Fibroblast of peridontal ligament (primary cell): Measurements from ENCODE around the gene CIAO2B.

ENCODE experiments used
- DNase-seq: peaks from one replicate; pipeline ENCODE4 v3.0.0-alpha.2; 2010; ENCODE audit errors: extremely low read depth

Gene CIAO2B

DNA sequence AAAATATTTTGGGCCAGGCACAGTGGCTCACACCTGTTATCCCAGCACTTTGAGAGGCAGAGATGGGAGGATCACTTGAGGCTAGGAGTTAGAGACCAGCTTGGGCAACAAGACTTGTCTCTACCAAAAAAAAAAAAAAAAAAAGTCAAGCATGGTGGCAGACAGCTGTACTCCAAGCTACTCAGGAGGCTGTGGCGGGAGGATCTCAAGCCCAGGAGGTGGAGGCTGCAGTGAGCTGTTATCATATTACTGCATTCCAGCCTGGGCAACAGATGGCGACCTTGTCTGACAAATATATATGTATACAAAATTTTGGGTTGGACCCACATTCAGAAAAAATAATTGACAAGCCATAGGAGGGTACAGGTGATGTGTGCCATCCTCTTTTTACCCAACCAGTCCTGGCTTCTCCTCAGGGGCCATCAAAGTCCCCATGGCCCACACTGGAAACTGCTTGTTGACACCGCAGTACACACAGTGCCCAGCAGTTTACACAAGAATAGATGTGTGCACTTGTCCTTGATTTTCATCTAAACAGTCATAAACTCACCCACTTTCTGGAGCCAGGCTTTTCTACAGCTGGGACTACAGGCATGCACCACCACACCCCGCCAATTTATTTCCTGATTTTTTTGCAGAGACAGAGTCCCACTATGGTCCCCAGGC is 2.8 kb upstream of the CIAO2B start:
- DNase-seq = no peak

DNA sequence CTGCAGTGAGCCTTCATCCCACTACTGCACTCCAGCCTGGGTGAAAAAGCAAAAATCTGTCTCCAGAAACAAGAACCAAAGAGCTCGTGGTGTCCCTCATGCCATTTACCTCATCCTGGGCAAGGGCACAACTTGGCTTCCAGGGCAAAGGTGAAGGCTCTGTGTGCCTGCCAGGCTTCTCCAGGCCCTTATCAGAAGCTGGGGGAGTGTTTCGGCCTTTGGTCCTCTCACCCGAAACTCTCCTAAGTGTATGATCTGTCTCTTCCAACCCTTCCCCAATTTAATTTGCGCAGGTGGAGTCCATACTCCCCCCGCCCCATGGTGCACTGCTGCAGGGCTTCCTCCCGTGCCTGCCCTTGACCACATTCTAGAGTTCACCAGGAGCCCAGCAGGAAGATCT is 2.3 kb upstream of the CIAO2B start:
- no peak for DNase-seq

DNA sequence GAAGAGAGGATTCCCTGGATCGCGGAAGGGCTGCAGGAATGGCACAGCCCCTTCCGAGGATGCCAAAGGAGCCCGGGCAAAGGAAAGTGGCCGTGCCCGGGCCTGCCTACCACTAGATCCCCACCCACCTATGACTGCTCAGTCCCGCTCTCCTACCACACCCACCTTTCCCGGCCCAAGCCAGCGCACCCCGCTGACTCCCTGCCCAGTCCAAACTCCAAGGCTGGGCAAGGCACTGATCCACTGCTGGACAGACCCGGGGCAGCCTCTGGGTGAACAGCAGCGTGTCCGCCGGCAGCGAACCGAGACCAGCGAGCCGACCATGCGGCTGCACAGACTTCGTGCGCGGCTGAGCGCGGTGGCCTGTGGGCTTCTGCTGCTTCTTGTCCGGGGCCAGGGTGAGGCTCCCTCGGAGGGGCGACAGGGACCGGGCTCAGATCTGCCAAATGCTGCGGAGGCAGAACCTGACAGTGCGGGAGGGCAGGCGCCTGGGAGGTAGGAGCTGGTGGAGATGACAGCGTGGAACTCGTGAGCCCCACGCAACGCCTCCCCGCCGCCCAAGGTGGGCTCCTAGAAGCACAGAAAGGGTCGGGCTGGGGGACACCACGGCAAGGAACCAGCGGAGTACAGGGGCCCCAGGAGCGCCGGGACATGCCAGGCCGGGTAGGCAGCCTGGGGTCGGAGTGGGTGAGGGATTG is 1.3 kb upstream of the CIAO2B start, which contains the start of gene CES2:
Gene CES2 (plus strand): TSS at position 203 of the 698 bp plus-strand sequence. CDS start 120 bp downstream, at position 323.
- peak; percentile 38 for DNase-seq

DNA sequence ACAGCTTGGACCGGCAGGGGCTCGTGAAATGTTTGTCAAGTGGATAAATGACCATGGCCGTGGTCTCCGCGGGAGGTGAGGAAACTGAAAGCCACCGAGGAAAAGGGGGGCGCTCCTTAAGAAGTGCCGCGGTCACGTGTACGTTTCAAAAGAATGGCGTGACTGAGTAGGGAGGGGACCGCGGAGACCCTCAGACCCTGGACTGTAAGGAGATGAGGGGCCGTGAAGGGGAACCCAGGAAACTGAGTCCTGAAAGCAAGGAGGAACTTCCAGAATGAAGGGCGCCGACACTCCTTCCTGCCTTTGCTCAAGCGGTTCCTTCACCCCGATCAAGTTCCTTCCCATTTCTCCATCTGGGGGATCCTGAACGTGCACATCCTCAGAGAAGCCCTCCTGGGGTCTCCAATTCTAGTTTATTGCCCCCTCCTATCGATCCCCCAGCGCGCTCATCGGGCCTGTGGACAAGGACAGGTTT is 674 bp upstream of the CIAO2B start:
- DNase-seq = peak; percentile 8

DNA sequence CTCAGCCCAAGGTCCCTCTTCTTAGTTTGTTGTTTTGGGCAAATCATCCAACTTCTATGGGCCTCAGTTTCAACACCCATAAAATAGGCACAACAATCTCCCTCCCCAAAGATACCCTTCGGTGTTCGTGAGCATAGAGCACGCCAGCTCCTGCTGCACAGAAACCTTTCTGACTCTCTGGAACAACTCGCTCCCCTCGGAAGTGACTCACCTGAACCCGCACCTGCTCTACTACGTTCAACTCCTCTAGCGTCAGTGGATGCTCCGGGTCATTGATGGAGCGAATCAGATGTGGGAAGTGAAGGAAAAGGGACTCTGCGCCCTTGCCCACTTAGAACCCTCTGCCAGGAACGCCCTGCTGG is 445 bp downstream of the CIAO2B start:
- no peak for DNase-seq

DNA sequence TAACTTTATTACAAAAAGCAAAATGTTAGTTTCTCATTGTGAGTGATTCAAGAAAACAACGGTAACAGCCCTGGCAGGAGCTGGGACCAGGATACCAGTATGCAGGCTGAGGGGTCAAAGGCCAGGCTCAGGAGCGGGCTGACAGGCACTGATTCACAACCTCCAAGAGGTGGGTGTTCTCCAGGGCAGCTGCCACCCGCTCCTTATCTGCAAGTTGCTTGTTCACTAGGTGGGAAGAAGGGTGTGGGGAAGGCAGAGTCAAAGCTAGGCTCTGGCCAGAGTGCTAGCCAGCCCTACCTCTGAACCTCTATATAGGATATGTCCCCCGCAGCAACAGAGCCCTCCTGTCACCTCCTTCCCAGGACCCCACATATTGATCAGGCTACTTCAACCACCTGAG is 2.1 kb downstream of the CIAO2B start:
- no peak for DNase-seq

DNA sequence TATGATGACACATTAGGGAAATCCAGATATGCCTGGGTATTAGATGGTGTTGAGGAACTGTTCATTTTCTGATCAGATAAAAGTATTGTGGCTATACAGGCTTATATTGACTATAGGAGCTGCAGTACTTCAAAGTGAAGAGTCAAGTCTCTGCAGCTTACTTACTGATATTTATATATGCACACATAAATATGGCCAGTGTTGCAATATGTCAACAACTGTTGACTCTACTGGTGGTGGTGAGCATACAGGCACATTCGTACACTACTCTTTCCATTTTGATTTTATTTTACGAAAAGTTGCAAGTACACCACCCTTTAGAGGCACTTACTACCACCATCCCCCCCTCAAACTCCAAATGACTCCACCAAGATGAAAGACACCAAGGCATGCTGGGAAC is 2.5 kb downstream of the CIAO2B start:
- no peak for DNase-seq

DNA sequence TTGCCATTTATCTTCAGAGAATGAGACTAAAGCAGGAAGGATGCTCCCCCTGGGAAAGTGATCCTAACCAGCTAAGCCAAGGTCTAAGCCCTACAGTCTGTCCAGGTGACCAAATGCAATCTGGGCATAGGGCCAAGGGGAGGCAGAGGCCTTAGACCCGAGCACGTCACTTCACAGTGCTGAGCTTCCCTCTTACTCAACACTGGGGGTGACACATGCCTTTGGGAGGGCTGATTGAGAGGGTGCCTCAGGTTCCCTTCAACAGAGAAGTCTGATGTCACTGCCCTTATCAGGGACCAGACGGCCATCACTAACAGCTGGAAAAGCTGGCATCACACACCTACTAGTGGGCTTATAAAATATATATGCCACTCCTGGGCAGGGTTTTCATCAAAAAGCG is 4.0 kb downstream of the CIAO2B start:
- DNase-seq = no peak

DNA sequence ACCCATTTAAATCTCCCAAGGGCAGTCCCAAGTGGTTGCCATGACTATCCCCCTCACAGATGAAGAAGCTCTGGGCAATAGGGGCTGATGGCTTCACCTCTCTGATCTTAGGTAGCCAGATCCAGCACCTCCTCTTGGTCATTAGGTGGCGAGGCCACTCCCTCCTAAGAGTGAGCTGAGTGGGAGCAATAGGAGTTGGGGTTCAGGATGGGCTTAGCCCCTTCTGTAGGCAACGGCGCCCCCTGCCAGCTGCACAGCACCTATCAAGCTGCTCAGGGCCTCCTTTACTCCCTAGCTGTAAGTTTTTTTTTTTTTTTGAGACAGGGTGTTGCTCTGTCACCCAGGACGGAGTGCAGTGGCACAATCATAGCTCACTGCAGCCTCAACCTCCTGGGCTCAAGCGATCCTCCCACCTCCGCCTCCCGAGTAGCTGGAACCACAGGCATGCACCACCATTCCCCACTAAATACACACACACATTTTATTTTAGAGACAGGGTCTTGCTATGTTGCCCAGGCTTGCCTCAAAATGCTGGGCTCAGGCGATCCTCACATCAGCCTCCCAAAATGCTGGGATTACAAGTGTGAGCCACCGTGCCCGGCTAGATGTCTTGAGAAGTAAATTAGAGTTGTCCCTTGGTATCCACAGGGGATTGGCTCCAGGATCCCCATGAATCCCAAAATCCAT is 5.4 kb downstream of the CIAO2B start:
- DNase-seq = peak; percentile 36

DNA sequence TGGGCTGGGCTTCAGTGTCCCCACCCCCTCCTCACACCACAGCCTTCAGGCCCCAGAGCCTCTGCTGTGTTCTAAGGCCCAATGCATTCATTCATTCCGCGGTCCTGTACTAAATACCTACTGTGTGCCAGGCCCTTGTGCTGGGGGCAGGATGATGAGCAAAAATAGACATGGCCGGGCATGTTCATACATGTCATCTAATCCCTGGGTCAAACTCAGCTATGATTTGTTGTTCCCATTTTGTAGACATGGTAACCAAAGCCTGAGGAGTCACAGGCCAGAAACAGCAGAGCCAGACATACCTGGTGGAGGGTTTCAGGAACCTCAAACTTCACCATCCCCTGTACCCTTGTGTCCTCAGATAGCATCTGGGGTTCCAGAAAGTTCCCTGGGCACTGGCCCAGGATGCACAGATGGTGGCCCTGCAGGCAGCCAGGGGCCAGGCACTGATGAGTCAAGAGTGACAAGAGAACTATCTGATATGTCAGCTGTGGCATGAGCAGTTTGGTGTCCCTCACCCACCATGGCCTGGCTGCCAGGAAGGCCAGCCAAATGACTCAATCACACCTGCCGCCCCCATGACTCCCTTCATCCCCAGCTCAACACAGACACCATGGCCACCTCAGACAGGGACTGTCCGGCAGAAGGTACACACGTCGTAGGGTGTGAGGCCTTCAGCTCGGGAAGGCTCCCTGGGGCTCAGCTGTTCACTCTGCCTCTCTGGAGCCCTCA is 6.1 kb downstream of the CIAO2B start:
- DNase-seq = peak; percentile 15

DNA sequence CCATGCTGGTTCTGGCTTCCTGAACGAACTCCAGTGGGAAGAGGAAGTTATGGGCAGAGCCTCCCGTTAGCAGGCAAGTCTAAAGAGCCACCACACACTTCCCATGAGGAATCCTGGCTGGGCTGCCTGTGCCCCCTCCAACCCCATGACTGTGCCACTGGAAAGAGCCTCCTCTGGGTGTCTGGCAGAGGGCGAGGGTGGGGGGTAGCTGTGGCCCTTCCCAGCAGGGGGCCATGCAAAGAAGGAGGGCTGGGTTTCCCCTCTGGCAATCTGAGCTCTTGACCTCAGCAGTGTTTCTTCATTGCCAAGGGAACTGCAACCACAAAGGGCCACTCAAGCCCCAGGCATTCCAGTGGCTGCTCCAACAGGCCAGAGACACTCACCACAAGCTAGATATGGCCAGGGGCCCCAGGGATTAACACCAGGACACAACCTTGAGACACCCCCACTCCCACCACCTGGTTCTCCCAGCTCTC is 7.2 kb downstream of the CIAO2B start:
- DNase-seq = peak; percentile 86

DNA sequence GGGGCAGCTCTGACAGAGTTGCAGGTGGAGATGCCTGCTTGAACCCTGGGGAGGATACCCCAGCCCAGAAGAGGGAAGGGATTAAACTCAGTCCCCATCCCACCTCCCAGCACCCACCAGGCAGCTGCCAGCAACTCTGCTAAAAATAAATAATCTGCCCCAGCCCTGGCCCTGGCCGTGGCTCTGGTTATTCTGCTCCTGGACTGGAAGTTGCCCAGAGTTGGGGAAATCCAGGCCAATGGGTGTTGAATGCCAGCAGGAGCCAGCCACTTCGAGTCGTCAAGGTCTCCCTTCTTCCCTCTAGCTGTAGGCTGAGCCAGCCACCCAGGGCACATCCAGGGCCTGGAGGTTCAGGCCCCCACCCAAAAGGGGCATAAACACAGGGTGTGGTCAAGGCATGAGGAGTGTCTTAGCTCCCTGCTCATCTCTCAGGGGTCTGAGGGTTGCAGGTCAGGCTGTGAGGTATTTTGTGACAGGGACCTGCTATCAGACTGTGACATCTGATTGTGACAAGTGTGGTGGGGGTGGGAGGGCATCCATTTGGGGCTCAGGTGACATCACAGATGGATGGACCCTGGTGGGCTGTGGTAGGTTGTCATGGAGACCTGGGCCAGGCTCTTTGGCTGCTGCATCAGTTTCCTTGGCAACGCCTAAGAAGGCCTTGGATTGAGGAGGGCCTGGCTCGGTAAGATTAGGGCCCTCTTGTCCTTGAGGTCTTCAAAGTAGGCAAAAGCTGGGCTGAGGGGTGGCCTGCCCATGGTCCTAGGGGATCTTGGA is 7.8 kb downstream of the CIAO2B start:
- DNase-seq = peak; percentile 22

DNA sequence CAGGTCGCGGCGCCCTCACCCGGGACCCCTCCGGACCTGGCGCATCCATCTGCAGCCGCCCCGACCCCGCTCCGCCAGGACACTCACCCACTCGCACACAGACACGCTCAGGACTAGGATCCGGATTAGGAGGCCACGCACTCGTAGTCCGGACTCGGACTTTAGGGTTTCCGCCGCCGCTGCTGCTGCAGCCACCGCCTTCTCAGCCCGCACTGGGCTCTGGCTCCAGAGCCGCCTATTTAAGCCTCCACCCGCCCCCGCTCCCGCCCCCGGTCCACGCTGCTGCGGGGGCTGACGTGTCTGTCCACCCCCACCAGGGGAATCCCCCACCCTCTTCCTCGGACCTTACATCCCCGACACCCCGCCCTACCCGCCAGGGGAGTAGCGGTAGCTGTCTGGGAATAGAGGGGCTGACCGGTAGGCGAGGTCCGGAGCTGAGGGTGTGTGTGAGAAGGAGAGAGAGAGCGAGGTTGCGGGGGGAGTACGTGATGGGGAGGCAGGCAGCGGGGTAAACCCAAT is 8.8 kb downstream of the CIAO2B start, which contains the start of gene RRAD:
Gene RRAD (minus strand): TSS at position 214 of the 519 bp plus-strand sequence. CDS start 356 bp downstream, outside the sequence.
- DNase-seq = peak; percentile 46

DNA sequence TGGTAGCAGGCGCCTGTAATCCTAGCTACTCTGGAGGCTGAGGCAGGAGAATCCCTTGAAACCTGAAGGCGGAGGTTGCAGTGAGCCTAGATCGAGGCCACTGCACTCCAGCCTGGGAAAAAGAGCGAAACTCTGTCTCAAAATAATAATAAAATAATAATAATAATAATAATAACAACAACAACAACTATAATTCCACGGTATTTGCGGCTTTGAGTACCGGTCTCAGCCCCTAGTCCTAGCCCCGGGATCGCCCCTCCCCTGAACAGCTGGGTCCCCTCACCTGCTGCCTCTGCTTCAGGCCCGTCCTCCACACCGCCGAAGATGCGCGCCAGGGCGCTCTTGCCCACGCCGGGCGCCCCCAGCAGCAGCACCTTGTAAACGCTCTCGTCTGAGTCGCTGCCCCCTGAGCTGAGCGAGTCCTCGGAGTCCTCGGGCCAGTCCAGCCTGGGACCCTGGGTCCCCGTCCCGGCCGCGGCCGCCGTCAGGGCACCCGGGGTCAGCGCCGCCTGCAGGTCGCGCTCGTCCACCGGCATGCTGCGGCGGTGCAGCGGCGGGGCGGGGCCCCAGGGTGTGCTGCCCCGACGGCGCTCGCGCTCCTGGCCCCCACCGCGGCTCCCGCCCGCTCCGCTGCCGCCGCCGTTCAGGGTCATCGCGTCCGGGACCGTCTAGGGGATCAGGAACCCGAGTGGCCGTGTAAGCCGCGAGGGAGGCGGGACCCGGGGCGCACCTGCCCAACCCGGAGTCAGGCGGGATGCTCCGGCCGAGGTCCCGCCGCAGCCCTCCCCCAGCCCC is 9.5 kb downstream of the CIAO2B start:
- no peak for DNase-seq

DNA sequence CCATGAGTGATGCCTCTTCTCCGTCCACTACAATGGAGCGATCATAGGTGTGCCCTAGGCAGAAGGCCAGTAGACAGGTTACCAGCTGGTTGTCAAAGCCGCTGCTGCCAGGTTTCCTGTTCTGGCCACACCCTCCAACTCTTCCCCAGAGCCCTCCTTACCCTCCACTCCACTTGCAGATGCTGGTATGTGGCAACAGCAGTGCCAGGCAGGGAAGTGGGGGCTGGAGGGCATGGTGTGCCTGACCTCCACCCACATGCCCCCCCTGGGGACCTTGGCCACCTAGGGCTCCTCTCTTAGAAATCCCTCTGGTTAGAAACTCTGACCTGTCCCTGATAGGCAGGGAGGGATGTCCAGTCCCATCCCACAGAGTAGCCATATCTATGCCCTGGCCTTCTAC is 10.3 kb downstream of the CIAO2B start:
- DNase-seq = no peak

DNA sequence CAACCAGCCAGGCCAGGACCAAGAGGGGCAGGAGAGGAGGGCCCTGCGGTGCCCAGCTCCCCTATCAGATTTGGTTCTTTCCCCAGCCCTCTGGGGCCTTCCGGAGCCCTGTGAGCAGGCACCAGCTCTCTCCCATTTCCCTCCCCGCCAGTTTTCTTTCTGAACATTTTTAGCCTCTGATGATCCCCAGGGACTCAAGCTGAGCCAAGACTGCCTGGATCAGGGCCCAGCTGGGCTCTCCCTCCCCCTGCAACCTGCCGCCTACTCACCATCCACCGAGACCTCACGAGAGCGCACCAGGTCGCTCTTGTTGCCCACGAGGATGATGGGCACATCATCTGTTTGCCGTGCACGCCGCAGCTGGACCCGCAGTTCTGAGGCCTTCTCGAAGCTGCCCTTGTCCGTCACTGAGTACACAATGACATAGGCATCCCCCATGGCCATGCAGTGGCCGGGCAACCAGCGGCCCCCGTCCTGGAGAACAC is 10.9 kb downstream of the CIAO2B start:
- peak; percentile 55 for DNase-seq

DNA sequence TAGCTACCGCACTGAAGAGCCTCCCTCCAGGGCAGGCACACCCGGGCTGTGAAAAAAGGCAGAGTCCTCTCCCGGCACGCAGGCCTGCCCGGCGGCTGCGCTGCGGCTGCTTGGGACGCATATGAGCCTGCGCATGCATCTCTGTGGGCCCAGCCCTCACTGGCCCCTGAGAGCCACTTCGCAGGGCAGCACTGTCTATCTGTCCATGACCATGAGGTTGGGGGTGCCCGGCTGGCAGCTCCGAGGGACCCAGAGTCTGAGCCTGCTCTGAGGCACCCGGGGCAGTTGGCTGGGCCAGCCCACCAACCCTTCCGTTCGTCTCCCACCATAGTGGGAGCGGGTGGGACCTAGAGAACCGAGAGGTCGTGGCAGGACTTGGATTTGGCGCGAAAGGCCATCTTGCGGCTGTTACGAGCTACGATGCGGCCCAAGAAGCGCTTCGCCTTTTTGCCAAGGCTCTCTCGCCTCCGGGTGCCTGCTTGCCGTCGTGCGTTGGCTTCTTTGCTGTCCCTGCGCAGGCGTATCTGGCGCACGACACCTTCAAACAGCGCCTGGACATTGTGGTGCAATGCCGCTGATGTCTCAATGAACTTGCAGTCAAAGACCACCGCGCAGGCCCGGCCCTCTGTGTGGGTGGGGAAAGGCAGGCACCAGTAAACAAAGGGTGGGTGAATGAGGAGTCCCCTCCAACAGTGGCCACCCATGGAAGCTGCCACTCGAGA is 12.3 kb downstream of the CIAO2B start:
- DNase-seq = no peak

DNA sequence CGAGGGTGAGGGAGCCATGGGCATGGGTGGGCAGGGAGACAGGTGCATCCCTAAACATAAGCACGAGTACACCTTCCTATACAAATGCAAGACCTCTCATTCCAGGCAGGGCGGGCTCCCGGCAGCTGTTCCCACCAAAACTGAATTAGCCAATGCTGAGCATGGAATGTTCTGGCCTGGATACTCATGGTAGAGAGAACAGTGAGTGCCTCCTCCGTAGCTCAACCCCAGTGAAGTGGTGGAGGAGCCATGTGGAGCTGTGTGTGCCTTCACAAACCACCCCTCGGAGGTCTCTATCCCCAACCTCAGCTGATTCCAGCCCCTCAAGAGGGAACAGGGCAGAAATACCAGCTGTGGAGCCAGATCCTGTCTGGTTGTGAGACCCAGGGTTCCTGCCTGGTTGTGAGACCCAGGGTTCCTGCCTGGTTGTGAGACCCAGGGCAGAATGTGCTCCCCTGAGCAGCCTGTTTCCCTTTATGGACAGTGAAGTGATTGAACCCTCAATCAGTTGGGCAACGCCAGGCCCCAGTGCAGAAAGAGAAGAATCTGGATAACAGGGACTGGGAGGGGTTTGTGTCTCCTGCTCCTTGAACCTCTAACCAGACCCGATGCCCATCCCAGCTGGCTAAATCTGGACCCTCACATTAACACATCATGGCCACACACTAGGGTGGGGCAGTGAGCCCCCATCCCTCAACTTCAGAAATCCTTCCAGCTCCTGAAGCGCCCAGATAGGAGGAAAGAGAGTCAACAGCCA is 13.1 kb downstream of the CIAO2B start:
- DNase-seq = no peak

DNA sequence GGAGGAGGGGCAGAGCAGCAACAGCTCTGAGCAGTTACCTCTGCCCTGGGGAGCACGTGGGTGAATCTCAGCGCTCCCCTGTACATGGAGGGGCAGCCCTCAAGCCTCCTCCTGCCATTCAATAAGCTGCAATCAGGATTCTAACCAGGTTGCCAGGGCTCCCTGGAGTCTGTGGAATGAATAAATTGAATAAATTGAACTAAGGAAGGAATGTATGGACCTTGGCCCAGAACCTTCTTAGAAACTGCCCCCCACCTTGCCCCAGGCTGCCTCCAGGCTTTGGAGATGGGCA is 14.0 kb downstream of the CIAO2B start:
- no peak for DNase-seq
